ENCODE measurements around the gene ZNF320. TPM values are rescaled to one million over a fixed set of nuclear protein-coding genes. Genes with fewer than 3 reads are reported as not detected.
"Not testable (repeated sequence)": the region's sequence is repeated elsewhere in the genome, so short reads cannot be mapped to it uniquely, and the experiment has no call there.

ZNF320 gene
- total and polyA plus RNA-seq, 9 of the 15 experiments (the other 6 are each of a cell fraction or from before 2014, with no cell fraction given) = 5.4 to 25.6 (median 11.7) TPM

- H3K4me1 ChIP-seq (replicated peaks in 1 of 2; ENCODE audit: control insufficient read depth in 2 of 2, insufficient read depth in 2 of 2, low read length in 2 of 2); H3K9ac ChIP-seq (ENCODE audit: insufficient read depth in 1 of 2, low read depth in 2 of 2, low read length in 2 of 2); in situ Hi-C loops (cut with MboI); intact Hi-C loops (cut with micrococcal nuclease); H3K4me2 ChIP-seq (ENCODE audit: insufficient read depth, low read length); H2AFZ ChIP-seq (ENCODE audit: low read depth, low read length); H3K27ac ChIP-seq (ENCODE audit: extremely low read depth, low read depth, low read length); DNase-seq (ENCODE audit: extremely low read depth in 1 of 4, low spot score in 3 of 4); ATAC-seq; H4K20me1 ChIP-seq (replicated peaks; ENCODE audit: control insufficient read depth, insufficient read depth, low read length); POLR2A ChIA-PET; H3K79me2 ChIP-seq (ENCODE audit: control insufficient read depth, insufficient read depth, low read length); H3K27me3 ChIP-seq (ENCODE audit: control insufficient read depth in 2 of 2, insufficient read depth in 2 of 2, low read length in 2 of 2); H3K9me1 ChIP-seq (ENCODE audit: control insufficient read depth, insufficient read depth, low read length); FAIRE-seq; BruUV-seq (replicated peaks); H3K4me3 ChIP-seq; CTCF ChIA-PET (ENCODE audit: low intra/inter-chr PET ratio): not testable (repeated sequence)
- TF ChIP-seq POLR2A (conservative IDR thresholded peaks at IDR 0.05) (0 out of 2 replicates have a peak, but pooled peaks have one; percentile 31), POLR2G (IDR thresholded peaks at IDR 0.05; ENCODE audit: low read depth, low read length) (0 out of 2 replicates have a peak, but pooled peaks have one; percentile 26)
- Histone ChIP-seq H3K9me3 (replicated peaks; ENCODE audit: control insufficient read depth, insufficient read depth, low read depth, low read length) (peaks cover 12% of the 10 kb centered on the region), H3K36me3 (ENCODE audit: control insufficient read depth, insufficient read depth, low read length) (peaks cover 35% of the 10 kb centered on the region)
- 97% methylated on average over 13 of the region's 16 CpGs for WGBS (ENCODE audit: insufficient coverage, low coverage, missing lambda C conversion rate)
Measured at GRCh38 chr19:52904052-52904780, 6.8 kb upstream of the ZNF320 start.

- Histone ChIP-seq H3K27me3 (ENCODE audit: control insufficient read depth in 2 of 2, insufficient read depth in 2 of 2, low read length in 2 of 2) (no peaks in the 10 kb centered on the region), H3K9ac (ENCODE audit: insufficient read depth in 1 of 2, low read depth in 2 of 2, low read length in 2 of 2) (no peak overlapping the region), H4K20me1 (replicated peaks; ENCODE audit: control insufficient read depth, insufficient read depth, low read length) (no peaks in the 10 kb centered on the region), H3K79me2 (ENCODE audit: control insufficient read depth, insufficient read depth, low read length) (peaks cover 6% of the 10 kb centered on the region; the same call in 2 of the 3 replicates), H3K4me2 (ENCODE audit: insufficient read depth, low read length) (no peak overlapping the region), H3K9me1 (ENCODE audit: control insufficient read depth, insufficient read depth, low read length) (no peaks in the 10 kb centered on the region), H3K4me3 (no peak overlapping the region), H3K4me1 (replicated peaks in 1 of 2; ENCODE audit: control insufficient read depth in 2 of 2, insufficient read depth in 2 of 2, low read length in 2 of 2) (peaks cover 0 to 14% of the 10 kb centered on the region in 2 experiments; a peak in 2 of 5 replicates), H3K27ac (ENCODE audit: extremely low read depth, low read depth, low read length) (no peak overlapping the region), H2AFZ (ENCODE audit: low read depth, low read length) (no peak overlapping the region), H3K36me3 (ENCODE audit: control insufficient read depth, insufficient read depth, low read length) (peaks cover 14% of the 10 kb centered on the region), H3K9me3 (replicated peaks; ENCODE audit: control insufficient read depth, insufficient read depth, low read depth, low read length) (peaks cover 6% of the 10 kb centered on the region; the same call in 1 of the 2 replicates)
- CTCF ChIA-PET (ENCODE audit: low intra/inter-chr PET ratio) = no interaction called here
- 78% methylated on average over 3 of the region's 3 CpGs for WGBS (ENCODE audit: insufficient coverage, low coverage, missing lambda C conversion rate)
- intact Hi-C loops (cut with micrococcal nuclease) = no loop called here
- no peak for FAIRE-seq
- BruUV-seq (replicated peaks) = no TSS peak
- DNase-seq (ENCODE audit: extremely low read depth in 1 of 4, low spot score in 3 of 4) = no peak
- POLR2A ChIA-PET = interaction anchor here (0.6 to 2.1 kb wide), 3 partner anchors 9 to 35 kb away, joined by 3 to 6 read pairs (median 4); no protein-coding TSS in a partner anchor
- no peak for ATAC-seq
- in situ Hi-C loops (cut with MboI) = no loop called here
- TF ChIP-seq WHSC1 (IDR thresholded peaks at IDR 0.05; ENCODE audit: low read length) (no peak), PBX2 (CRISPR knock-in tag; IDR thresholded peaks at IDR 0.05; ENCODE audit: low read depth) (no peak), PBX2 (tag; conservative IDR thresholded peaks at IDR 0.05; ENCODE audit: low read depth) (no peak), PTBP1 (IDR thresholded peaks at IDR 0.05; ENCODE audit: low read depth, low read length) (no peak), HOXB6 (CRISPR knock-in tag; IDR thresholded peaks at IDR 0.05; ENCODE audit: borderline replicate concordance) (no peak), DLX4 (CRISPR knock-in tag; IDR thresholded peaks at IDR 0.05) (no peak)
Measured at GRCh38 chr19:52901842-52902241, 4.4 kb upstream of the ZNF320 start.

Data from K562 (cell line).